Liver (tissue), 9 donors: ENCODE measurements around the gene LUC7L. TPM values are rescaled to one million over a fixed set of nuclear protein-coding genes. Genes with fewer than 3 reads are reported as not detected.
"Not testable (repeated sequence)": the region's sequence is repeated elsewhere in the genome, so short reads cannot be mapped to it uniquely, and the experiment has no call there.

ENCODE experiments used
- DNase-seq: peaks from one replicate; pipeline ENCODE4 v3.0.0-alpha.2; 2017; ENCODE audit warnings: low spot score
- H3K27ac ChIP-seq, 2 donors: one replicate each; pipeline ENCODE4 v1.7.0; 2013; ENCODE audit warnings: inconsistent platforms in 2 of 2, low read length in 2 of 2, control low read depth in 1 of 2, low read depth in 1 of 2, mild to moderate bottlenecking in 1 of 2
- H3K27me3 ChIP-seq, 4 donors: one replicate each; pipeline versions ENCODE4 v1.6.1 to v1.7.0; 2013; ENCODE audit warnings: low read length in 3 of 4, inconsistent platforms in 1 of 4, mild to moderate bottlenecking in 1 of 4, moderate library complexity in 1 of 4; ENCODE audit not compliant: control insufficient read depth in 4 of 4, insufficient read depth in 4 of 4
- H3K36me3 ChIP-seq, 4 donors: one replicate each; pipeline versions ENCODE4 v1.6.1 to v1.7.0; 2013; ENCODE audit warnings: low read length in 3 of 4, mild to moderate bottlenecking in 3 of 4, low read depth in 1 of 4, moderate library complexity in 1 of 4; ENCODE audit not compliant: control insufficient read depth in 4 of 4, insufficient read depth in 3 of 4
- H3K4me1 ChIP-seq, 4 donors: one replicate each; pipeline versions ENCODE4 v1.6.1 to v1.7.0; 2013; ENCODE audit warnings: low read length in 3 of 4, mild to moderate bottlenecking in 3 of 4, moderate library complexity in 1 of 4; ENCODE audit not compliant: control insufficient read depth in 4 of 4, insufficient read depth in 4 of 4
- H3K4me3 ChIP-seq, 3 donors: one replicate each; pipeline versions ENCODE4 v1.6.1 to v1.7.0; 2013; ENCODE audit warnings: low read length in 3 of 3, control low read depth in 1 of 3, low read depth in 1 of 3, mild to moderate bottlenecking in 1 of 3
- H3K9ac ChIP-seq, 2 donors: one replicate each; pipeline ENCODE4 v1.7.0; 2013; ENCODE audit warnings: low read length in 2 of 2, mild to moderate bottlenecking in 2 of 2, moderate library complexity in 2 of 2, control low read depth in 1 of 2, low read depth in 1 of 2
- H3K9me3 ChIP-seq, 4 donors: one replicate each; pipeline versions ENCODE4 v1.6.1 to v1.7.0; 2013; ENCODE audit warnings: low read length in 3 of 4; ENCODE audit not compliant: control insufficient read depth in 4 of 4
- CTCF ChIP-seq: fragments of 150-350 bp; IDR thresholded peaks from 2 replicates; pipeline ENCODE4 v1.5.1; 2017; ENCODE audit warnings: improper control_type of control experiment, low read depth, low read length; ENCODE audit not compliant: missing input control
- FOXA2 ChIP-seq: IDR thresholded peaks from 2 replicates; pipeline ENCODE4 v1.6.1; 2016; ENCODE audit warnings: antibody characterized with exemption
- HNF4G ChIP-seq: IDR thresholded peaks from 2 replicates; pipeline ENCODE4 v1.6.1; 2016; ENCODE audit warnings: antibody characterized with exemption
- JUND ChIP-seq, 2 donors: IDR thresholded peaks; 2 replicates each; pipeline ENCODE4 v1.6.1; 2016; ENCODE audit warnings: antibody characterized with exemption in 2 of 2
- MAX ChIP-seq: IDR thresholded peaks from 2 replicates; pipeline ENCODE4 v1.6.1; 2016; ENCODE audit warnings: antibody characterized with exemption
- NR2F2 ChIP-seq: IDR thresholded peaks from 2 replicates; pipeline ENCODE4 v1.6.1; 2016; ENCODE audit warnings: antibody characterized with exemption
- RAD21 ChIP-seq, 2 donors: IDR thresholded peaks; 2 replicates each; pipeline ENCODE4 v1.6.1; 2016; ENCODE audit warnings: antibody characterized with exemption in 2 of 2, mild to moderate bottlenecking in 2 of 2
- RXRA ChIP-seq, 2 donors: IDR thresholded peaks; 2 replicates each; pipeline ENCODE4 v1.6.1; 2017 to 2018; ENCODE audit warnings: antibody characterized with exemption in 2 of 2, mild to moderate bottlenecking in 1 of 2
- SP1 ChIP-seq: IDR thresholded peaks from 2 replicates; pipeline ENCODE4 v1.6.1; 2018; ENCODE audit warnings: antibody characterized with exemption, mild to moderate bottlenecking
- TAF1 ChIP-seq: conservative IDR thresholded peaks from 2 replicates; pipeline ENCODE4 v1.6.1; 2016; ENCODE audit warnings: antibody characterized with exemption, mild to moderate bottlenecking
- WGBS: extraction: QIAGEN DNeasy Blood & Tissue Kit; methylation state at CpG from one replicate; pipeline ENCODE4 v1.1.7; 2013; 5-methylcytosine and 5-hydroxymethylcytosine counted together
- polyA plus RNA-seq, 2 donors: library from polyadenylated mRNA; stranded (reverse) in 1 of 2; unstranded in 1 of 2; fragments of 200-250 nt in 1 of 2; fragments of >200 nt in 1 of 2; fragmentation: Nextera tagmentation in 1 of 2; extraction: Ambion mirVana in 1 of 2; gene quantifications; one replicate each; pipeline versions ENCODE4 v1.2.1 to v1.2.3, GENCODE V29; 2013 to 2015
- total RNA-seq, 2 donors: library from RNA; depleted of rRNA; stranded (reverse); fragments of >200 nt; gene quantifications; one replicate each; pipeline ENCODE4 v1.2.3, GENCODE V29; 2014
- TF ChIP-seq, protein P1 (sequence below): IDR thresholded peaks from 2 replicates; pipeline ENCODE4 v1.6.1; 2016; ENCODE audit warnings: antibody characterized with exemption
- TF ChIP-seq, protein P2 (sequence below): IDR thresholded peaks from 2 replicates; pipeline ENCODE4 v1.6.1; 2016; ENCODE audit warnings: antibody characterized with exemption
- donor health status: healthy.
- donor health status: healthy.
- donor health status: healthy.
- donor health status: healthy.
- donor health status: healthy.

LUC7L gene
- total and polyA plus RNA-seq, 4 donors, result 11.5 to 34.3 (median 19.6) TPM

- no peak for DNase-seq
- no peak overlapping the region for H3K27ac ChIP-seq
- H3K36me3 ChIP-seq, result peaks cover 0 to 14% (median 5%) of the 10 kb centered on the region in 4 donors
- H3K4me3 ChIP-seq, result no peak overlapping the region
- H3K27me3 ChIP-seq, result no peaks in the 10 kb centered on the region
- TF ChIP-seq, protein P1, sequence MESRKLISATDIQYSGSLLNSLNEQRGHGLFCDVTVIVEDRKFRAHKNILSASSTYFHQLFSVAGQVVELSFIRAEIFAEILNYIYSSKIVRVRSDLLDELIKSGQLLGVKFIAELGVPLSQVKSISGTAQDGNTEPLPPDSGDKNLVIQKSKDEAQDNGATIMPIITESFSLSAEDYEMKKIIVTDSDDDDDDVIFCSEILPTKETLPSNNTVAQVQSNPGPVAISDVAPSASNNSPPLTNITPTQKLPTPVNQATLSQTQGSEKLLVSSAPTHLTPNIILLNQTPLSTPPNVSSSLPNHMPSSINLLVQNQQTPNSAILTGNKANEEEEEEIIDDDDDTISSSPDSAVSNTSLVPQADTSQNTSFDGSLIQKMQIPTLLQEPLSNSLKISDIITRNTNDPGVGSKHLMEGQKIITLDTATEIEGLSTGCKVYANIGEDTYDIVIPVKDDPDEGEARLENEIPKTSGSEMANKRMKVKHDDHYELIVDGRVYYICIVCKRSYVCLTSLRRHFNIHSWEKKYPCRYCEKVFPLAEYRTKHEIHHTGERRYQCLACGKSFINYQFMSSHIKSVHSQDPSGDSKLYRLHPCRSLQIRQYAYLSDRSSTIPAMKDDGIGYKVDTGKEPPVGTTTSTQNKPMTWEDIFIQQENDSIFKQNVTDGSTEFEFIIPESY, result no peak
- TF ChIP-seq, protein P2, sequence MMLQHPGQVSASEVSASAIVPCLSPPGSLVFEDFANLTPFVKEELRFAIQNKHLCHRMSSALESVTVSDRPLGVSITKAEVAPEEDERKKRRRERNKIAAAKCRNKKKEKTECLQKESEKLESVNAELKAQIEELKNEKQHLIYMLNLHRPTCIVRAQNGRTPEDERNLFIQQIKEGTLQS, result no peak
- TF ChIP-seq TAF1 (no peak), CTCF (no peak), FOXA2 (no peak), SP1 (no peak), NR2F2 (no peak), MAX (no peak), HNF4G (no peak), RXRA (IDR thresholded peaks at IDR 0.05) (no peak), JUND (IDR thresholded peaks at IDR 0.05) (no peak), RAD21 (IDR thresholded peaks at IDR 0.05) (no peak)
- H3K9me3 ChIP-seq, result no peaks in the 10 kb centered on the region
- WGBS, result 68% methylated on average over 40 of the region's 40 CpGs
- no peaks in the 10 kb centered on the region for H3K4me1 ChIP-seq
- H3K9ac ChIP-seq, result no peak overlapping the region
Observed at GRCh38 chr16:268141-269053, 39.1 kb upstream of the LUC7L start.

- not testable (repeated sequence) for H3K9me3 ChIP-seq, H3K4me3 ChIP-seq, H3K27ac ChIP-seq, H3K9ac ChIP-seq, H3K4me1 ChIP-seq, DNase-seq, H3K27me3 ChIP-seq
- 88% methylated on average over 17 of the region's 17 CpGs for WGBS
- H3K36me3 ChIP-seq, result peaks cover 0 to 19% (median 7%) of the 10 kb centered on the region in 4 donors
Observed at GRCh38 chr16:267562-267961, 38.3 kb upstream of the LUC7L start.
